GM19025 (cell line): ENCODE data around the gene NAA40.

Experiments
- ATAC-seq: cut with Tn5 transposase; IDR thresholded peaks from one replicate; pipeline ENCODE4 v1.9.1; 2021; ENCODE audit warnings: mild to moderate bottlenecking, low read depth, moderate library complexity; ENCODE audit not compliant: unreplicated experiment

Gene NAA40

DNA sequence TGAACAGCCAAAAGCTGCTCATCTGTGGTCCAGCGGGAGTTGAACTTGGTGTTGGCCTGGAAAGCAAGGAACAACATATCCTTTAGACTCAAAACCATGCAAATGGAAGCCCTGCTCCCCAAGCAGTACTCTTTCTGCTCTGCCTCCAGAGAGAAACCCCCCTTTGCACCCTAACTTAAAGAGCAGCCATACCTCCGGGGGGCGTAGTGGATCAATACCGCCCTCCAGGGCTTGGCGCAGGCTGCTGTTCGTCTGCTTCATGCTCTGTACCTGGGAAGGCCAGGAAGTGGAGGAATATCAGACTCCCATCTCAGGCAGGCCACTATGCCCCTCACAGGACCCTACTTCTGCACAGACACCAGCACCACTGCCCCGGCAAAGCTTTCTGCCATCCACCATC, 26.1 kb upstream of the NAA40 start:
- no peak for ATAC-seq

DNA sequence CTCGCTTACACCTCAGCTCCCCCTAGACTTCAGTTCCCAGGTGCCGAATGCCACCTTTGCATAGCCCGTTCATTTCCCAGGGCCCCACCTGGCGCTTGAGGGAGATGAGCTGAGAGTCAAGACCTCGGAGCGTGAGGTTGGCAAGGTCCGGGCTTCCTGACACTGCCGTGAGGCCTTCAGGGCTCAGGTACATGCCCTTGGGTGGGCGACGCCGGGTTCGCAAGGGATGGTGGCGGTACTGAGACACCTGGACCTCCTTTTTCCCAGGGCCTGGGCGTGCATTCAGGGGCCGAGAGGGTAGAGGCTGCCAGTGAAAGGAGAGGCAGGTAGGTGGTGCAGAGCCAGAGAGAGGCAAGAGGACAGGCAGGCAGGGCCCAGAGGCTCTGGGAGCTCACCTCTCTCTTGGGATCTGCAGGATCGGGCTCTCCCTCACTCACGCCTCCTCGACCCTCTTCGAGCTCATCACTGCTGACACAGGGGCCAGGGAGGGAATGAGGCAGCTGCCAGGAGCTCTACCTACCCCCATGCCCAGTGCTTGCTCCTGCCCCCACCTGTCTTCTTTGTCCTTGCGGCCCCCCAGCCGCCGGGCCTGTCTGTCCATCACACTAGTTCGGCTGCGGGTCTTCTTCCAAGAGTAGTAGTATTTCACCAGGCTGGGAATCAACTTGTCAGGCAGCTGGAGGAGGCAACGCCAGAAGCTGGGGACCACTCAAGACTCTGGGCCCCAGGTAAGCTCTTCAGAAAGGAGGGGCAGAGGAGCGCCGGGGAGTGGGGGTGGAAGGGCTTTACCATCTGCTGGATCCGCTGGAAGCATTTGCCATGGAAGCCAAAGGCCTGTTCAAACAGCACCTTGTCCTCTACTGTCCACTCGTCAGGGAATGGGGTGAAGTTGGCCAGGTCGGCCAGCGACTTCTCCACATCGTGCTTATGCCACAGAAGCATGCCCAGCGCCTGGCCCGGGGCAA, 24.7 kb upstream of the NAA40 start:
- no peak for ATAC-seq

DNA sequence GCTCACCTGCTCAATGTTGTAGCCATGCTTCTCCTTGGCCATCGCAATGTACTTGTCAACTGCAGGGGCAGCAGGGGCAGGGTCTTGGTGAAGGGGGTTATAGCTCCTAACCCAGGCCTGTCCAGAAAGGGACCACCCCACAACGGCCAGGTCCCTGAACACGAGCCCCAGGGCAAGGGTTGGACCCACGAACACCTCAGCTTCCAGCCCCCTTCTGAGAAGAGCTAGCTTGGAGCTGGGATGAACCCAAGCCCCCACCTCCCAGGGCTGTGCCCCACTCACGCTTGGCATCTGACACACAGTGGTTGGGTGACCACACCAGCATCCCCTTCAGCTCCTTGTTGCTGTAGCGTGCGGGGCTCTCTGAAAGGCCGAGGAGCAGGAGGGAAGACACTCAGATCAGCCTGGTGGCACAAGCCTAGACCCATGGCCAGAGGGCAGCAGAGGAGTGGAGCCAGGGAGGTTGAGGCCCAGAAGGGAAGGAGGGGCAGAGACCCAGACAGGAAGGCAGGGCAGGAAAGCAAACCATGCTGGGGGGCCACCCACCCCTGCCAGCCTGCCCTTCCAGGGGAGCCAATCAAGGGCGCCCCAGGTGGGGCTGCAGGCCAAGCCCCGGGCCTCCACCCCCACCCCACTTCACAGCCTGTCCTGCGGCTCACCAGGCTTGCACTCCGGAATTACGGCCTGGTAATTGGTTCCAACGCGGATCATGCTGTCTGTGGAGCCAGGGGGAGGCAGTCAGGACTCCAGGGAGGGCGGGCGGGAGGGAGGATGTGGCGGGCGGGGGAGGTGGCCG, 23.7 kb upstream of the NAA40 start:
- ATAC-seq: no peak

DNA sequence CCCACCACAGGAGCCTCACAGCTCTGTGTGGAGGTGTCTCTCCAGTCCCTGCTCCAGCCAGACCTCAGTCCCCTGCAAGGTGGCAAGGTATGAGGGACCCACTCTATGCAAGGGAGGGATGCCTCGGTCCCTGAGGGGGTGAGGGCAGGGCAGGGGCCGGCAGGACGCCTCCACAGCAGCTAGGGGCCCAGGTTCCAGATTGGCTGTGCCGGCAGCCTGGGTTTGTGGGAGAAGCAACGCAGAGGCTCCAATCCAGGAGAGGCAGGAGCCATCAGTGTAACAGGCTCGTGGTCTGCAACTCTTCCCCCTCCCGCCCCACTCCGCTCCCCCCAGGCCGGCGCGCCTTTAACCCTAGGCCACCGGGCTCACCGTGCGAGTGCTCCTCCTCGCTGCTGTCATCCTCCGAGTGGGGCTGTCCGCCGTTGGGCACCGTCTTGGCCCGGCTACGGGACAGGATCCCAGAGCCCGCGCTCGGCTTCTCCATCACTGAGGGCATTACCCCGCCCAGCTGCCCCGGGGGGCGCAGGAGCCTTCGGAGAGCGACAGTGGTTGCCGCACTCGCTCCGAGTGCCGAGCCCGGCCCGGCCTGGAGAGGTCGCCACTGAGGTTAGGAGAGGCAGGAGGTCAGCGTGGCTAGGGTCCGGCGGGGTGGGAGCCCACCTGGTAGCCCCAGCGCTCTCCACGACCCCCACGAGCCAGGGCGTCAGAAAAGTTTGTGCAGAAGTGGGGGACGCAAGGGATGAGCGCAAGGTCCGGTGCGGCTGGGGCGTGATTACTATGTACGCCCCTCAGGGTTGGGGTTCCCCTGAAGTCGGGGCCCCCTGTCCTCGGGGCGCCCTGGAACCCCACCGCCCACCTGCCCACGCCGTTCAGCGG, 22.6 kb upstream of the NAA40 start:
- no peak for ATAC-seq

DNA sequence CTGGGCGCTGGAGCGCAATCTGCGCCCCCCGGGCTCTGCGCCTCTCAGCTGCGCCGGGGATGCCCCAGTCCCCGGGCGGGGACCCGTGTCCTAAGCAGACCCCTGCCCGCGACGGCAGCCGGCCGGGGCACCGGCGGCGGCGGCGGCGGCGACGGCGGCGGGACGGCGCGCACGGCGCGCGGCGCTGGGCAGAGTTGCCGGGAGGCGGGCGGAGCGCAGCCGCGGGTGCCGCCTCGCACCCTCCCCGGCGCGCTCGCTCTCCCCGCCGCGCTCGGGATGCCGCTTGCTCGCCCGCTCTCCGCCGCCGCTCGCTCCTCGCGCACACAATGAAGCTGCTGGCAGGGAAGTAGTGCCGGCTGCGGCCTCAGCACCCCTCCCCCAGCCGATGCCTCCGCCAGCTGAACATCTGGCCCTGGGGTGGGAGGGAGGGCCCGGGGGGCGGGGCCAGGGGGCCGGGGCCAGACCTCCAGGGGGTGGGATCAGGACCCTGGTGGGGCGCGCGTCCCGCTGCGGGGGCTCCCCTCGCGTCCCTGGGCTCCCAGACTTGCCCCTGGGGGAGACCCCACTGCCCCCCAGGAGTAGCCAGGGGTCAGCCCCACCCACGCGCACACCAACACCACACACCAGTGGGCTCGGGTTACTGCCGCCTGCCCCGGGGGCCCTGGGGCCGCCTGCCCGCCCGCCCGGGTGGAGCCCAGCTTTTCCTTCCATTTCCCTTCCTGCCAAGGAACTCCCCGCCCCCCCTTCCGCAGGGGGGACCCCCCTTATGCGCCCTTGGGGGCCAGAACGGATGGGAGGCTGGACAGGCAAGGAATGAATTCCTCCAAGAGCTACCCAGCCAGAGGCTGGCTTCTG, 21.7 kb upstream of the NAA40 start, which contains the start of gene RCOR2:
TSS of gene RCOR2 (minus strand) at position 328 of the 855 bp plus-strand sequence. CDS start 708 bp downstream, outside the sequence.
- no peak for ATAC-seq

DNA sequence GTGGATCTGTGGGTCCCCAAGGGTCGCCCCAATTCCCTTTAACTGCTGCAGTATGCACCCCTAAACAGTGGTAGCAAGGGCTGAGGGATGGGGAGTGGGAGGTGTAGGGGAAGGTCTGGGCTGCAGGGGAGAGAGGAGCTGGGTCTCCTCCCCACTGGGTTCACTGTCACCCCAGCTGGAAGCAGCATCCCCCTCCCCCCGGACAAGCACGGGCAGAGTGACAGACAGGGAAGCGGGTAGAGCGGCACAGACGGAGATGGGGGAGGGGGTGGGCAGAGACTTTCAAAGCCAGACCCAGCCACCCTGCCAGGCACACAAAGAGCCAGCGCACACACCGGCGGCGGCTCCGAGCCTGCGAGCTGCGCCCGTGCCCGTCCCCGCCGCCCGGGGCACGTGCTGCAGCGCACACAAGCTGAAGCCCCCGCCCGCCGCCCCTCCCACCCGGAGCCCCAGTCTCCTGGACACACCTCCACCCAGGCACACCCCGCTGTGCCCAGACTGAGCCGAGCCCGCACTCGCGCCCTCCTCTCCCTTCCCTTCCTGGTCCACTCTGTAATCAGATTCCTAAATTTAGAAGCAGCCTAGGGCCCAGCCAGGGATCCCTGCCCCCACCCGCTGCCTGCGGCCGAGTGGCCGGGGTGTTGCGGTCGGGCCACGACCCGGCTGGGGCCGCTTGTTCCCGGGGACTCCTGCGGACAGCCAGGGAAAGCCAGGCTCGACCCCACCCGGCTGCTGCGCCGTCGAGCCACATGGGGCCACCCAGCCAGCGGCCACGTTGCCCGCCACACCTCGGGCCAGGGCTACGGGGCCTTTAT, 20.9 kb upstream of the NAA40 start:
- ATAC-seq: no peak

DNA sequence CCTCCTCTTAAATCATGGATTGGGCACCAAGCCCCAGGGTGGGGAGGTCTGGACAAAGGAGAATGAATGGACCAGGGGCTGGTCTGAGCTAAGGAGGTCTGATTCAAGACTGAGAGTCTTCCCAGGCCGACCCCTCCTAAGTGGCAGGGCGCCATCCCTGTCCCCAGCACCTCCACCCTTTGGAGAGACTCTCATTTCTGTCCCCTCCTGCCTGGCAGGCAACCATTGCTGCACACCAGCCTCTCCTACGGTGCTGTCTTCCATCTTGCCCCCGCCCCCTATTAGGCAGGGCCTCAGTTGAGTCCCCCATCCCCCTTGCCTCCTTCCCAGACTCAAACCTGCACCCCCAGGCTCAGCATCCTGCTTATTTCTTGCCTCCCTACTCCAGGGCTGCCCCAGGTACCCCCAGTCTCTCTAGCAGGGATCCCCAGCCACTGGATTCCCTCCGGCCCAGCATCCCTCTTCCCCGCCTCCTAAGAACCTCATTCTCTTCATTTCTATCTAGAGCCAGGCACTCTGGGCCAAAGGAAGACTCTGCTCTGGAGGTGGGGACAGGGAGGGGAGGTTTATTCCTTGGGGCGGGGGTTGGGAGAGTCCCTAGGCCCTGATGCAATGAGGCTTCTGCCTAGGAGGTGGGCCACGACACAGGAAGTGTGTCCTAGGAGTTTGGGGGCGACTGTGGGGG, 20.2 kb upstream of the NAA40 start:
- ATAC-seq: no peak

DNA sequence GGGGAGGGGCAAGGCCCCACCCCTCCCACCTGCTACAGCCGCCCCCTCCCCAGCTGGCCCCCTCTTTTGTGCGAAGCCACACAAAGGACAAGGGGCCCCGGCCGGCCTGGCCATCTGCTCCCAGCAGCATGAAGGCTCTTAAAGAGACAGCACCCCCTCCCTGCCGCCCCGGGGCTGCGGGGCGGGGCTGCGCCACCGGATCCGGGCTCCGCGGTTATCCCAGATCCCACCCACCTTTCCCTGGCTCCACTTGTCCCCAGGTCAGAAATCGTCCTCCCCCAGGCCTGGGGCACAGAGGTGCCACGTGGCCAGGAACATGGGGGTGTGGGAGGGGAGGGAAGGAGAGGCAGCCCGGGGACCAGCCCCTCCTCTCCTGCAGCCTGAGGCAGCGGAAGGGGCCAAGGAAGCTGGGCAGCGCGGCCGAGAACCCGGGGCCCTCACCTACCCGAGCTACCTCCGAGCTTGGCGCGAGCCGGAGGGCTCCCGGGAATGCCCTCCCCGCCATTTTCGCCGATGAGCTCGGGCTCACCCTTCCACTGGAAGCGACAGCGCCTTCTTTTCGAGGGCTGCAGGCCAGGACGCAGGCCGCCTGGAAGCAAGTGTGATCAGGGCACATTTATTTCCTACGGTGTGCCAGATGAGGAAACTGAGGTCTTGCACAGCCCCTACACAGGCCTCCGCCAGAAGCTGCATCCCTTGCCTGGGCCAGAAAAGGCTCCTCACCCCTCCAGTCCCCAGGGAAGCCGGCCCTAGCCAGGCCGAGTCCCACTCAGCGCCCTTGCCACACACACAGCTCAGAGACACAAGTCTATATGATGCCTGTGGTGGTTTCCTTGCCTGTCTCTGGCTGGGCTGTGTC, 19.3 kb upstream of the NAA40 start:
- ATAC-seq: no peak

DNA sequence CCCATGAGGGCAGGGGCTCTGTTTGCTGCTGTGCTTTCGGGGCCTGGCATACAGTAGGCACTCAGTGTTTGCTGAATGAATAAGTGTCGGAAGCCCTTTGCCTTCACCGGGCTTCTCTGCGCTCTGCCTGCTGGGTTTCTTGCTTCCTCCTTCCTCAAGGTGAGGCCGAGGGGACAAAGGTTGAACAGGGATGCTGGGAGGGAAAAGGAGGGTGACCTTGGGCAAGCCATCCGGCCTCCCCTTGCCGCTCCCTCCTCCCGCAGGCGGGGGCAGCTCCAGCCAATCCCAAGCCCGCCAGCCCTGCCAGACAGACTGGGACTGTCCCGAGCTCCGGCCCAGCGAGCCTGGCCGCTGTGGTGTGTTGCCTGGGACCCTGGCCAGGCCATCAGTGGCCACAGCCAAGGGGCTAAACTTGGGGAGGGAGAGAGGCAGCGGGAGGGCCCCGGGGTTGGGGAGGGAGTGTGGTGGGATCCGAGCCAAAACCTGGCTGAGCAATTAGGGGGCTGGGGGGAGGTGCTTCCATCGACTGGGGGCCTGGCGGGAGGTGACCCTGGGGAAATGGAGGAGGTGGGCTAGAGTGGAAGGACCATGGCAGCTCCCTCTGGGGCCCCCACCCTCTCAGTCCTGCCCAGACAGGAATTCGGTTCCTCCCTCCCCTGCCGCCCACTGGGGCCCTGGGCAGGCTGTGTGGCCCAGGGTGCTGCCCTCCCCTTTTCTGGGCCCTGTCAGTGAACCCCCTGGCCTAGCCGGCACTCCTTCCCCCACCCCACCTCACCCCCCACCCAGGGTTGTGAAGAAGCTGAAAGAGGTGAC, 18.5 kb upstream of the NAA40 start:
- no peak for ATAC-seq

DNA sequence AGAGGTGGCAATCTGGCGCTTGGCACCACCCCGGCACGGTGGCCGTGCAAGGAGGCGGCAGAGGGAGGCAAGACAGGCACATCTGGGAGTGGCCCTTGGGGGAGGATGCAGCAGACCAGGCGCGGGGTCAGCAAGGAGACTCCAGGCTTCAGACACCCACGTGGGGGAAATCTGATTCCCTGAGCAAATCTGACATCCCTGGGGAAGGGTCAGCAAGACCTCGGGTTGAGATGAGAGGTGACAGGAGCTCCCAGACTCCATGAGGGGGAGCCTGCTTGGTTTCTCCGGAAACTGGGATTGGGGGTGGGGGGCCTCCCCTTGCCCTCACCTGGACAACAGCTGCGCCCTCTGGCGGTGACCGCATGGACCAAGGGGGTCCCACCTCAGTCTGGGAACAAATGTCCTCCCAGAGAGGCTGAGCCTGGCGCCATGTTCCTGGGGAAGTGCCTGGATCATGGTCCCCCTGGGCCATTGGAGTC, 17.8 kb upstream of the NAA40 start:
- no peak for ATAC-seq

DNA sequence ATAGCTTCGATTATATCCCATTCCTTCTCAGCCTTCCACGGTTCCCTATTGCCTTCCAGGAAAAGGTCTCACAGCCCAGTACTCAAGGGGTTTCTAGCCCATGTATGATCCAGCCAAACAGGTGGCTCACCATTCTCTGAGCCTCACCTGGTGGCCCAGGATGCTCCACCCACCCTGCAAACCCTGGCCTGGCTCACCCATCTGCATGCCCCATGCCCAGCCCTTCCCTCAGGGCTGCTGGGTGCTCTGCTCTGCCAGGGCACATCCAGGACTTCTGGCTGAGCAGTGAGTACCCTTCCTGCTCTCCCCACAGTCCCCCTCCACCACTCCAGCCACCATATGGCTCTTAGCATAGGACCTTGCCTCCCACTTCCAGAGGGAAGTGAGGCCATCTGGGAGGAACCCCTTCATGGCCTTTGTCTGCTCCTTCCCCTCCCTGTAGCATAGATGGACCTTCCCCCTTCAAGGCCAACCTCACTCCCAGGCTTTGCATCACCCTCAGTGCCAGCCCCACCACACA, 16.1 kb upstream of the NAA40 start:
- no peak for ATAC-seq

DNA sequence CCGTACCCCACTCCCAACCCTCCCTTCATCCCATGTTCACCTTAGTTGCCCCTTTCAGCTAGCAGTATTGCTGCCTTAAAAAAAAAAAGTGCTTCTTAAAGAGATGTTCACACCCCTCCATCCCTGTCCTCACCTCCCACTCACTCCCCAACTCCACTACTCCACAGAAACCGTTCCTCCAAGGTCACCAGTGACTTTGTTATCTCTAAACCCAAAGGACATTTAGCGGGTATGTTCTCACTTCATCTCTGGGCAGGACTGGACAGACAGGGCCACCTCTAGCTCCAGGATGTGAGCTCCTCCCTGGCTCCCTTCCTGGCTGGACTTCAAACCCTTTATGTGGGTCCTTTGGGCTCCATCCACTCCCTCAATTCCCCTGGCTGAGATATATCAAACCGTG, 15.5 kb upstream of the NAA40 start:
- ATAC-seq: no peak

DNA sequence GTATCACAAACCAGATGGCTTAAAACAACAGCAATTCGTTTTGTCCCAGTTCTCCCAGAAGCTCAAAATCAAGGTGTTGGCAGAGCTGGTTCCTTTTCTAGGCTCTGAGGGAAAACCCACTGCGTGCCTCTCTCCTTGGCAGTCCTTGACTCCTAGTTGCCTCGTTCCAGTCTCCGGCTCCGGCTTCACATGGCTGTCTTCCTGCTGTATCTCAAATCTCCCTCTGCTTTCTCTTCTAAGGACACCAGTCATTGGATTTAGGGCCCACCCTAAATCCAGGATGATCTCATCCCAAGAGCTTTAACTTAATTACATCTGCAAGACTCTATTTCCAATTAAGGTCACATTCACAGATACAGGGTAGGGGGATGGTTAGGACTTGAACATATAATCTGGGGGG, 9.2 kb upstream of the NAA40 start:
- no peak for ATAC-seq

DNA sequence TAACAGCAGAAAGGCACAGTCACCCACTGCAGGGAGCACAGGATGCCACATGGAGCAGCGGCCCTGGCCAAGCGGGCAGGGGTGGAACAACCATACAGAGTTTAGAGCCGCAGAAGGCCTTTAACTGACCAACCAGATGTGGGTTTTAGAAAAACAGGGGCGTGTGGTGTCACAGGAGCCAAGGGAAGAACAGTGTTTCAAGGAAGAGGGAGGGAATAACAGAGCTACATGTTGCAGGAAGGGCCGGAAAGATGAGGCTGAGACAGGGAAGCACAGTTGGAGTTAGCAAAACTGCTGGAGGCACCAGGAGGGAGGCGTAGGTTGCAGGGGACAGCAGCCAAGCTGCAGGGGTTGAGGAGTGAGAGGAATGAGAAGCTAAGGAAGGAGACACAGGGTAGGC, 7.8 kb upstream of the NAA40 start:
- no peak for ATAC-seq

DNA sequence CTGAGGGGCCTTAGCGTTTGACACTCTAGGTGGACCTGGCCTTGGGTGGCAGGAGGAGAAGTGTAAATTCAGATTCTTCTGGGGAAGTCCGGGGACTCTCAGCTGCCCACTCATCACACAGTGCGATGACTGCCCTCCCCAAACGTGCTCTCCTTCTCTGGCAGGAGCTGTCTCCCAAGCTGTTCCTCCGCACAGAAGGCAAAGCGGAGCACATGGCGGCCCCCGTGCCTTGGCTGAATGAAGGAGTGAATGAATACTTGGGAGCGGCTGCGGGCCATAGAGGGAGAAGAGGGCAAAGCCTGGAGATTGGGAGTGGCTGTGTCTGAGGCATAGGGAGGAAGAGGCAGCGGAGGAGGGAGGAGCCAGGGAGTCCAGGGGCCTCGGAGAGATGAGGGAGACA, 6.9 kb upstream of the NAA40 start:
- no peak for ATAC-seq

DNA sequence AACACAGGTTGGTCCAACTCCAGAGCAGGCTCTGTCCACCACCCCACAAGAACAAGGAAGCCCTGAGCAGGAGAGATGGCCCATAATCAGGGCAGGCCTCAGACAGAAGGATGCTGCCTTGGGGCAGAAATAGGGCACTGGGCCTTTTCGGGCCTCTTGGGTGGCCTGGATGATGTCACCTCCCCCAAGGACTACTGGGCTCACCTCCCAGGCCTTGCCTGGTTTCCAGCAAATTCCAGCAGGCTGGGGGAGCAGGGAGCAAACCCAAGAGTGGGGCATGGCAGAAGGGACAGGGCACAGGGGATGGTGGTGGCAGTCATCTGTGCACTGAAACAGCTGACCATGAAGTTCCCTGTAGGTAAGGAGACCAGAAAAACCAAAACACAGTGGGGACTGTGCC, 5.3 kb upstream of the NAA40 start:
- ATAC-seq: no peak
